HG02759 (cell line): ENCODE data around the gene ZNF536.
"Not testable (repeated sequence)": the region's sequence is repeated elsewhere in the genome, so short reads cannot be mapped to it uniquely, and the experiment has no call there.

Source experiments
- ATAC-seq: cut with Tn5 transposase; IDR thresholded peaks from one replicate; pipeline ENCODE4 v1.9.1; 2021; ENCODE audit warnings: mild to moderate bottlenecking, moderate library complexity; ENCODE audit not compliant: unreplicated experiment

Gene ZNF536

GRCh38 chr19:30340771-30341561, 31.2 kb upstream of the ZNF536 start:
- ATAC-seq, result no peak

GRCh38 chr19:30341611-30342201, 30.5 kb upstream of the ZNF536 start:
- ATAC-seq, result no peak

DNA sequence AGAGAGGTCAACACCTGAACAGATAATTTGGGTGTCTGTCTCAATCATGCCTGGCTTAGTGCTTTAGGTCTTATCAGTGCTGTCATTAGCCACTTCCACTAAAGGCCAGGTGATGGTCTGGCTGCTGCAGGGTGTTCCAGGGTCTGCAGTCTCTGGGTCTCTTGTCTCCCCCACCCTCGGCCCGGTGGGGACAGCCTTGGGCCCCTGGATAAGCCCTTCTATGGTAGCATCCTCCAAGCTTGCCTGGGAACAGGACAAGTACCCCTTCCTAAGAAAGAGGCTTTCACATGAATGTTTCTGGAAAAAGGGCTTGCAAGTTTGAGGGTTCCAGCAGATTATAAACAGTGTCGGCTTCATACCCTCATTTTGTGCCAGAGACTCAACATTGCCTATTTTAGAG, 29.3 kb upstream of the ZNF536 start:
- ATAC-seq, result no peak

DNA sequence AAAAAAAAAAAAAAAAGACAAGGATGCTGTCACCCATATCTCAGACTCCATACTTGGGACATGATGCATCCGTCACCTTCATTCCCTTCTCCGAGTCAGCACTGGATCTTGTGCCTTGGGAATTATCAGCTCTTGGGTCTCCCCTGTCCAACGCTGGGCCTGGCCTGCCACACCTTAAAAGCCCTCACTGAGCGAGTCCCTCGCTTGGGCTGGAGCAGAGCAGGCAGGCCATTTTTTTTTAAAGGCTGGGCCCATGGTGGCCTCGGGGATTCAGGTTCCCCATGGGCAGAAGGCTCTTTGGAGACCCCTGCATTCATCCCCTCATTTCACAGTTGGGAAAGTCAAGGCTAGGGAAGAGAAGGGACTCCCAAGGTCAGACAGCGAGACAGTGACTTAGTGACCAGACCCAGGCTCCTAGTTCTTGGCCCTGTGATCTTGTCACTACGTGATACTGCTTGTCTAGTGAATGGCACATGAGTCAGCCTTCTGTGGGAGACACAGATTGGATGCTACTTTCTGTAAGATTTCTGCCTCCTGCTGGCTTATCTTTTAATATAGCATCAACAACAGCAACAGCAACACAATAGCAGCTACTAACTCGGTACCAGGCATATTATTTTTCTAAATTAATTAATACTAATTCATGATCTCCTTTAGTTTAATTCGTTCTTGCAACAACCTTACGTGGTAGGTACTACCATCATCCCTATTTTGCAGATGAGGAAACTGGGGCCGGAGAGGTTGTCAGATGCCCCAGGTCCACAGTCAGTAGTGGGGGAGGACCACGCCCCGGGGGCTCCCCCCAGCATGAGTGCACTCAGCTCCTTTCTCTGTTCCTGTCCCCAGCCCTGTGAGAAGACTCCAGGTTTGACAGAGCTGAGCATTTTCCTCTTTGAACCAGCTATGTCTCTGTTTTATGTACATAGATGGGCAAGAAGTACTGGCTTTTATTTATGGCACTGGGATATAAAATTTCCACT, 27.4 kb upstream of the ZNF536 start:
- ATAC-seq, result no peak

- no peak for ATAC-seq
Observed at GRCh38 chr19:30345686-30346085, 26.5 kb upstream of the ZNF536 start.

DNA sequence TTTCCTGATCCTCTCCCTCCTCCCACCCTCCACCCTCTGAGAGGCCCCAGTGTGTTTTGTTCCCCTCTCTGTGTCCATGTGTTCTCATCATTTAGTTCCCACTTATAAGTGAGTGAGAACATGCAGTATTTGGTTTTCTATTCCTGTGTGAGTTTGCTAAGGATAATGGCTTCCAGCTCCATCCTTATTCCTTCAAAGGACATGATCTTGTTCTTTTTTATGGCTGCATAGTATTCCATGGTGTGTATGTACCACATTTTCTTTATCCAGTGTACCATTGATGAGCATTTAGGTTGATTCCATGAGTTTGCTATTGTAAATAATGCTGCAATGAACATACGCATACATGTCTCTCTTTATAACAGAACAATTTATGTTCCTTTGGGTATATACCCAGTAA, 25.7 kb upstream of the ZNF536 start:
- not testable (repeated sequence) for ATAC-seq

DNA sequence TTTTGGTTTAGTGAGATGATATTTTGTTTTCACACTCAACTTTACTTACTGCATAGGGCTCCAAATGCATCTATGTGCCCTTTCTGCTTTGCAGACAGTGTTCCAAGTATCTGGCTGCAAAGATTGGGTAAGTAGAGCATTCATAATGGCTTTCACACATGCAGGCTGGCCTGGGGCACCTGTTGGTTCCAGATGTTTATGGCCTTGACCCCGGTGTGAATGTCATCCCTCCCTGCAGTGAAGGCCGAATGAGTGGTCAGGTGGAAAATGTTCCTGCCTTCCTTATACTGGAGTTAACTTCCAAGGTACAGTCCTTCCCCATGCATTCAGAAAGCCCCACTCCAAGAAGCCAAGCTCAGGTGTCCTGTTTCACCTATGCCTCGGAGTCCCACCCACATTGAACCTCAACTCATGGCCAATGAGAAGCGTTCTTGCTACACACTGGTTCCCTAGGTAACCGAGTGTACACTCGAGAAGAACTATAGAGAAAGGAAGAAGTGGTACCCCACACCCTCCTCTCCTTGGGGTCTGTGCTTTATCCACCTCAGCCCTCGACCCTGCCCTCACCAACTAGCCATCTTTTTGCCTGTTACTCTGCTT, 23.0 kb upstream of the ZNF536 start:
- no peak for ATAC-seq

- no peak for ATAC-seq
Observed at GRCh38 chr19:30350692-30351663, 21.2 kb upstream of the ZNF536 start.

- ATAC-seq, result no peak
Observed at GRCh38 chr19:30351774-30352173, 20.4 kb upstream of the ZNF536 start.

- no peak for ATAC-seq
Observed at GRCh38 chr19:30353394-30353945, 18.7 kb upstream of the ZNF536 start.

- ATAC-seq, result no peak
Observed at GRCh38 chr19:30355586-30355985, 16.6 kb upstream of the ZNF536 start.

DNA sequence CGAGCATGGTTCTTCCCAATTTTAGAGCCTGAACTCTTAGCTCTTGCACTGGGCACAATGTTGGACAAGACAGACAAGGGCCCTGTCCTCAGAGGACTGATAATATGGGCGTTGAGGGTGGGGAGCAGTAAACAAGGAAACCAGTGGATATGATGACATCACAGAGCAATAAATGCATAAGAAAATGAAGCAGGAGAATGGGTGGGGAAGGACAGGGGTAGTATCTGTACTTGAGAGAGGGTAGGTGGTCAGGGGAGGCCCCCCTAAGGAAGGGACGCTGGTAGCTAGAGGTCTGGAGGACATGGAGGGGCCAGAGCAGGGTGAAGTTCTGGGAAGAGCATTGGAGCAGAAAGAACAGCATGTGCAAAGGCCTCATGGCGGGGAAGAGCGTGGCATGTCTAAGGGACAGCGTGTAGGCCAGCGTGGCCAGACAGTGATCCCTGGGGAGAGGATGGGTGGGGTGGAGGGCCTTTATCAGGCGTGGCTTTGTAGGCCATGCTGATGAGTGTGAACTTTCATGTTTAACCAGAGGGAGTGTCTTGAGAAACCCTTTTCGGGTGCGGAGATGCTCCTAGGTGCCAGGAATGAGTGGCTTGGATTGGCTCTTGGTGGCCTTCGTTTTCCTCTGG, 15.1 kb upstream of the ZNF536 start:
- no peak for ATAC-seq

- no peak for ATAC-seq
Observed at GRCh38 chr19:30357580-30357954, 14.6 kb upstream of the ZNF536 start.

GRCh38 chr19:30358319-30358718, 13.9 kb upstream of the ZNF536 start:
- no peak for ATAC-seq

- ATAC-seq, result no peak
Observed at GRCh38 chr19:30358821-30359580, 13.2 kb upstream of the ZNF536 start.

DNA sequence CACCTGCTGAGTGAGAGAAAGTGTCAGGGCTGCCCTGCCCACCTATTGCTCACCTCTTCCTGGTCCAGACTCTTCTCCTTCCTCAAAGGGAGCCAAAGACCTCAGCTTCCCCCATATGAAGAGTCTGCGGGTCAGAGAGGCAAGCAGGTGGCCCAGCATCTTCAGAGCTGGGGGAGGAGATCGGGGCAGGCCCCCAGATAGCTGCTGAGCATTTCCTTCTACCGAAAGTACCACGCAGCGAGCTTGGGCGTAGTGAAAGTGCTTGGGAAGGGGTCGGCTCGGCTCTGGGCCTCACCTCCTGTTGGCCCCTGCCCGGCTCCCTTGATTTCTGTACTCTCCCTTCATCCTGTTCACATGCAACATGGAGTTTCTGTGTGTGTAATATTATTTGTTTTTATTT, 12.2 kb upstream of the ZNF536 start:
- ATAC-seq, result no peak

- no peak for ATAC-seq
Observed at GRCh38 chr19:30360376-30361106, 11.6 kb upstream of the ZNF536 start.

DNA sequence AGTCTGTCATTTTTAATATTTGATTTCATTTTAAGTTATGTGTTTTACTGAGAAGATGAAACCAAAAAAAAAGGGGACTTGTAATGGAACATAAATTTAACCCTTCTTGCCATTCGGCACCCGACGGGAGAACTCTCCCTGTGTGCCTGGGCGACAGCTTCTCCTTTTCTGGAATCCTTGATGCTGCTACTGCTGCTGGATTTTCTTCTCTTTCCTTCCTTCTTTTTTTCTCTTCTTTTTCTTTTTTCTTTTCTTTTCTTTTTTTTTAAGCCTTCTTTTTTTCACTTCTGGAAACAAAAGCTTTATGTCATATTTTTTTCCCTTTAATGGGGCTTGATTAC, 11.1 kb upstream of the ZNF536 start:
- ATAC-seq, result no peak
